GM18861 (cell line): ENCODE data around the gene ELANE.
A peak's percentile ranks its signal among the peaks of the same experiment; 100 is the strongest.

Experiments
- ATAC-seq: cut with Tn5 transposase; IDR thresholded peaks from one replicate; pipeline ENCODE4 v1.9.1; 2021; ENCODE audit not compliant: unreplicated experiment

Gene ELANE

DNA sequence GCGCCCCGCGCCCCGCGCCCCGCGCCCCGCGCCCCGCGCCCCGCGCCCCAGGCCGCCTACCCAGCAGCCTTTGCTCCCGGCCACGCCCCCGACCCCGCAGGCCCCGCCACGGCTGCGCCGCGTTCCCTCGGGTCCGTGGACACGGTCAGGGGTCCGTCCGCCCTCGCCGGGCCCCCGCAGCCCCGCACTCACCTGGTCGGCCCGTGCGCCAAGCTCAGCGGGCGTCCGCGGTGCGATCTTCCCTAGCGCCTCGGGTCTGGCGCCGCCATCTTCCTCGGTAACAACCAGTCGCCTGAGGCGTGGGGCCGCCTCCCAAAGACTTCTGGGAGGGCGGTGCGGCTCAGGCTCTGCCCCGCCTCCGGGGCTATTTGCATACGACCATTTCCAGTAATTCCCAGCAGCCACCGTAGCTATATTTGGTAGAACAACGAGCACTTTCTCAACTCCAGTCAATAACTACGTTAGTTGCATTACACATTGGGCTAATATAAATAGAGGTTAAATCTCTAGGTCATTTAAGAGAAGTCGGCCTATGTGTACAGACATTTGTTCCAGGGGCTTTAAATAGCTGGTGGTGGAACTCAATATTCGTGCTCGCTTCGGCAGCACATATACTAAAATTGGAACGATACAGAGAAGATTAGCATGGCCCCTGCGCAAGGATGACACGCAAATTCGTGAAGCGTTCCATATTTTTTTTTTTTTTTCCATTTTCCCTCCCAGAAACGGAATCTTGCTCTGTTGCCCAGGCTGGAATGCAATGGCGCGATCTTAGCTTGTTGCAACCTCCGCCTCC is 41.0 kb downstream of the ELANE start, which contains the start of the genes MED16 and RNU6-9:
MED16 (minus strand) TSS at position 294 of the 796 bp plus-strand sequence. CDS start 2,056 bp downstream, outside the sequence.
RNU6-9 (plus strand) TSS at position 591 of the 796 bp plus-strand sequence.
- ATAC-seq = peak; percentile 83

GRCh38 chr19:896434-896833 is 44.3 kb downstream of the ELANE start:
- ATAC-seq = no peak

GRCh38 chr19:896999-897398 is 44.9 kb downstream of the ELANE start:
- no peak for ATAC-seq

DNA sequence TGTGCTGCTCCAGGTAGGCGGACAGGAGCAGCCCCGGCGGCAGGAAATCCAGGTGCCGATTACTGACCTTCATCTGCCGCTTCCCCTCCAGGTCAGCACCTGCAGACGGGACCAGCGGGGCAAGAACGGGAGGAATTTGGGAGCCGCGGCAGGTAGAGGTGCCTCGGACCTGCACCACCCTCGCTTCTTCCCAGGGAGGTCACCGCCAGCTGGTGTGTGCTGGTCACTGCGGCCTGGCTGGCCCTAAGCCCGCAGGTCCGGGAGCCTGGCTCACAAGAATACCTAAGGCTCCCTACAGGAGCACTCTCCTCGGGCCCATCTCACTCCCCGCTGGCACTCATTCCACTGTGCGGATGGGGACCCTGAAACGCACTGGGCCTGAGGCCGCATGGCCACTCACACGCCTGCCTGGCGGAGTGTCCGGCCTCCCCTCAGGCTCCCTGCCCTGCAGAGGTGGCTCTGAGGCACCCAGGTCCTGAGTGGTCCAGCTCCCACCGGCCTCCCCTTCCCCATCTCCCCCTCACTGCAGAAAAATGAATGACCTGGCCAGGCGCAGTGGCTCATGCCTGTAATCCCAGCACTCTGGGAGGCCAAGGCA is 45.4 kb downstream of the ELANE start:
- no peak for ATAC-seq

DNA sequence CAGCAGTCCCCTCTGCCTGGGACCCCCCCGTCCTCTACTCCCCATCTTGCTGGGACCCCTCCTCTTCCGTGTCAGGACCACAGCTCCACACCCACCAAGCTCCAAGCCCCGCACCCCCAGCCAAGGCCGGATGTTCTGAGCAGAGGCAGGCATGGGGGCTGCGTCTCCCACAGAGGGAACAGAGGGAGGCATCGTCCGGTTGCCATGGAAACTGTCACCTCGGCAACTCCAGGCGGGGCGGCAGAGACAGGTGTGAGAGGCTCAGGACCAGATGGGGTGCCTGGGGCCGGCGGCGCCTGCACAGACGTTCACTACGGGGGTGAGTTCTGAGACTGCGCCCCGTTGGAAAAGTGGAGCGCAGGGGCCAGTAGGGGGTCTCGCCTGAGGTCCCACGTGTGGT is 46.6 kb downstream of the ELANE start:
- no peak for ATAC-seq

DNA sequence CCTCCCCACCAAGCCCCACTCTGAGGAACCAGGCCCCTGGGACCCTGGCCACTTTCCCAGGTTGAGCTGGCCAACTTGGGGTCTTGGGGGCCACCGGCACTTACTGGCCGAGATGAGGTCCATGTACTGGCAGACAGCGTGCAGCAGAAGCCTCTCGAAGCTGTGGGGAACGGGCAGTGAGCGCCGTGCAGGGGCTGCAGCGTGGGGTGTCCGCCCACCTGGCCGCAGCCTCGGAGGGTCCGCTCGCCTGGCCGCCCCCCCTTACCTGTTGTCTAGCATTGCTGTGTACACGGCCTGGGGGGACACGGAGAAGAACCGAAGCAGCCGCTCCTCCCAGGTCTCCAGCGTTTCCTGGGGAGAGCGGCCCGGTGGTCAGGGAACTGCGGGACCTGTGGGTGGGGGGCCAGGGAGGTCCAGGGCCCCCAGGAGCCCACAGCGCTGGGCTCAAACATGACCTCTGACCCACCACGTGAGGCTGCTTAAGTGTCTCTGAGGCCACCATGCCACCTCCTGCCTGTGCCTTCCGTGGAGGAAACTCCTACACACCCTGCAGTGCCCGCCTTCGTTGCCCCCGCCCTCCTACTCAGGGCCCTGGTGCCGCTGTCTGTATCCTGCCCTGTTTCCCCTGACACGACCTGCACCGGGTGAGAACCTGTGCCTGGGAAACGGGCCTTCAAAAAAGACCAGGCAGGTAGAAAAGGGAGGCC is 47.4 kb downstream of the ELANE start:
- no peak for ATAC-seq

DNA sequence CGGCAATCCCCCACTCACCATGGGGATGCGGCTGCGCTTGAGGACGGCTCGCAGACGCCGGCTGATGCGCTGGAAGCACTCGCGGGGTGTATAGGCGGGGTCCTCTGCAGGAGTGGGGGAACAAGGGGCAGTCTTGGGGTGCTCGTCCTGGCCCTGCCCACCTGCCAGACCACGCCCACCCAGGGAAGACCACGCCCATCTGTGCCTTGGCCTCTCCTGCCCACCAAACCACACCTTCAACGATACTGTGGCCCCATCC is 47.9 kb downstream of the ELANE start:
- no peak for ATAC-seq

DNA sequence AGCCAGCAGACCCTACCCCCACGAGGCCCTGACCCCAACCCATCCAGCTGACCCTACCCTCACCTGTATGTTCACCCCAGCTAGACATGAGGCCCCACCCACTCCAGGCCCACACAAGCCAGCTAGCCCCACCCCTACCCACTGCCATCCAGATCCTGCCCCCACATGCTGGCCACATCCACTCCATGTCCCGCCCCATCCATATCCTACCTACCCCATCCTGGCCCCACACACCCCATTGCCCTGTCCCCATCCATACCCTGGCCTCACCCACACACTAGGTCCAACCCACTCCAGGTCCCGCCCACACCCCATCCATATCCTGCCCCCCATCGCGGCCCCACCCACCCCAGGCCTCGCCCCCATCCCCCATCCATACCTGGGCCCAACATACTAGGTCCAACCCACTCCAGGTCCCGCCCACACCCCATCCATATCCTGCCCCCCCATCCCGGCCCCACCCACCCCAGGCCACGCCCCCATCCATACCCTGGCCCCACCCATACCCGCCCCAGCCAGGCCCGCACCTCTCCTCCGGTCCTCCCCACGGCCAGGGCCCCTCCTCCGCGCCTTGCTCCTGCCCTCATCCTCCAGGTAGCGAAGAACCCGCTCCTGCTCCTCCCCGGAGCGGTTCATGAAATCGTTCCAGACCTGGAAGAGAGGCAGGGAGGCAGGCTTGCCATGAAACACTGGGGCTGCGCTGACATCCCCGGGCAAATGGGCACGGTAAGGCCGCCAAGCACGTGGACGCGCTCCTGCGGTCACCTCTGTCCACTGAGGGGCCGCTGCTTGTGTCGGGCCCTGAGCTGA is 48.4 kb downstream of the ELANE start:
- ATAC-seq = no peak

DNA sequence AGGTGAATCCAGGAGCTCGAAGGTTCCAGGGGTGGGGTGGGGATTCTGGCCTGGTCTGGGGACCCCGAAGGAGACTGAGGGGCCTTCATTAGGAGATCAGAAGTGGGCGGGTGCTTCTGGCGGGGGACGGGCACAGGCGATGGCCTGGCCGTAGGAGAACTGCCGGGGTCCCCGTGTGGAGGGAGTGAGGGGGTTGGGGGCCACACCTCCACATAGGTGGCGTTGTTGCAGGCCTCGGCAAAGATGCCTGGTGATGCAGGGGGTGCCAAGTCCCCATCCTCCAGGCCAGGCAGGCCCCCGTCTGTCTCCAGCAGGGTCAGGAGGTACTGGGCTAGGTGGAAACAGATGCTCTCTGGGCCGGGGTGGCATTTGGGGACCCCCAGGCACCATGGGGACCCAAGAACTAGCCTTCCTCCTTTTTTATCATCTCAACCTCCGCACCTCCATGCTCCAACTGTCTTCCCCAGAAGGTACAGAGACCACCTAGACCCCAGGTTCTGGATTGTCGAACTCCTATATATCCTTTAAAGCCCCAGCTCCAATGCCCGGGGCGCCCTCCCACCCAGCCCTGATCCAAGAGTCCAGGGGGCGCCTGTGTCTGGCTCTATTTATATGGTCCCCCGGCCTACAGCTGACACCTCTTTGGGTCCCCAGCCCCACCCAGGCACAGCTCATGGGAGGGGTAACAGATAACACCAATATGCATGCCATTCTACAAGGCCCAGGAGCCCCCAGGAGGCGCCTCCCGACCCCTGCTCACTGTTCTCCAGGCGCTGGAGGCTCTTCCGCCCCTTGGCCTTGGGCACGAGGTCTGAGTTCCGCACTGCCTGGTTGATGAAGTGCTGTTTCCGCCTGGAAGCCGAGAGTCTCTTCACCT is 49.4 kb downstream of the ELANE start:
- no peak for ATAC-seq

GRCh38 chr19:902093-902370 is 49.9 kb downstream of the ELANE start:
- ATAC-seq = no peak

DNA sequence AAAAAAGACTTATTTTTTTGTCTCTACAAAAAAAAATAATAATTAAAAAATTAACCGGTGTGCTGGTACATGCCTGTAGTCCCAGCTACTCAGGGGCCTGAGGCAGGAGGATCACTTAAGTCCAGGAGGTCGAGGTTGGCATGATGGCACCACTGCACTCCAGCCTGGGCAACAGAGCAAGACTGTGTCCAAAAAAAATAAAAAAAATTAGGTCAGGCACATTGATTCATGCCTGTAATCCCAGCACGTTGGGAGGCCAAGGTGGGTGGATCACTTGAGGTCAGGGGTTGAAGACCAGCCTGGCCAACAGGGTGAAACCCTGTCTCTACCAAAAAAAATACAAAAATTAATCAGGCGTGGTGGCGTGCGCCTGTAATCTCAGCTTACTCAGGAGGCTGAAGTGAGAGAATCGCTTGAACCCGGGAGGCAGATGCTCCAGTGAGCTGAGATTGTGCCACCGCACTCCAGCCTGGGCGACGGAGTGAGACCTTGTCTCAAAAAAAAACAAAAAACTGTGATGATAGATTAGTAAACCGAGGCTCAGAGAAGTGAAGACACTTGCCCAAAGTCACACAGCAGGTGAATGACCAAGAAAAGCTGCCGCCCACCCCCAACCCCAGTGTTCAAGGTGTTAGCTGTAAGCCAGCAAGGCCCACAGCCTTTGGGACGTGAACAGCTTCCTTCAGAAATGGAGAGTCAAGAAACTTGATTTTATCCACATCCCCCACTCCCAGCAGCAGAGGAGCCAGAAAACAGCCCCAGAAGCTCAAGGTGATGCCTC is 50.5 kb downstream of the ELANE start:
- no peak for ATAC-seq

- no peak for ATAC-seq
Observed at GRCh38 chr19:903266-903797, 51.2 kb downstream of the ELANE start.

- no peak for ATAC-seq
Observed at GRCh38 chr19:904545-904944, 52.4 kb downstream of the ELANE start.
